Stimulated activated CD8-positive, alpha-beta memory T cell treated with anti-CD3 and anti-CD28 coated beads, Interleukin-12 subunit alpha, Interleukin-12 subunit beta, amount 100 ng/mL, for 1 hour (primary cell): ENCODE results near the gene BEND5.

Source experiments
- DNase-seq: peaks from one replicate; pipeline ENCODE4 v3.0.0-alpha.2; 2020; ENCODE audit warnings: low read depth

The BEND5 gene, protein sequence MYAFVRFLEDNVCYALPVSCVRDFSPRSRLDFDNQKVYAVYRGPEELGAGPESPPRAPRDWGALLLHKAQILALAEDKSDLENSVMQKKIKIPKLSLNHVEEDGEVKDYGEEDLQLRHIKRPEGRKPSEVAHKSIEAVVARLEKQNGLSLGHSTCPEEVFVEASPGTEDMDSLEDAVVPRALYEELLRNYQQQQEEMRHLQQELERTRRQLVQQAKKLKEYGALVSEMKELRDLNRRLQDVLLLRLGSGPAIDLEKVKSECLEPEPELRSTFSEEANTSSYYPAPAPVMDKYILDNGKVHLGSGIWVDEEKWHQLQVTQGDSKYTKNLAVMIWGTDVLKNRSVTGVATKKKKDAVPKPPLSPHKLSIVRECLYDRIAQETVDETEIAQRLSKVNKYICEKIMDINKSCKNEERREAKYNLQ

DNA sequence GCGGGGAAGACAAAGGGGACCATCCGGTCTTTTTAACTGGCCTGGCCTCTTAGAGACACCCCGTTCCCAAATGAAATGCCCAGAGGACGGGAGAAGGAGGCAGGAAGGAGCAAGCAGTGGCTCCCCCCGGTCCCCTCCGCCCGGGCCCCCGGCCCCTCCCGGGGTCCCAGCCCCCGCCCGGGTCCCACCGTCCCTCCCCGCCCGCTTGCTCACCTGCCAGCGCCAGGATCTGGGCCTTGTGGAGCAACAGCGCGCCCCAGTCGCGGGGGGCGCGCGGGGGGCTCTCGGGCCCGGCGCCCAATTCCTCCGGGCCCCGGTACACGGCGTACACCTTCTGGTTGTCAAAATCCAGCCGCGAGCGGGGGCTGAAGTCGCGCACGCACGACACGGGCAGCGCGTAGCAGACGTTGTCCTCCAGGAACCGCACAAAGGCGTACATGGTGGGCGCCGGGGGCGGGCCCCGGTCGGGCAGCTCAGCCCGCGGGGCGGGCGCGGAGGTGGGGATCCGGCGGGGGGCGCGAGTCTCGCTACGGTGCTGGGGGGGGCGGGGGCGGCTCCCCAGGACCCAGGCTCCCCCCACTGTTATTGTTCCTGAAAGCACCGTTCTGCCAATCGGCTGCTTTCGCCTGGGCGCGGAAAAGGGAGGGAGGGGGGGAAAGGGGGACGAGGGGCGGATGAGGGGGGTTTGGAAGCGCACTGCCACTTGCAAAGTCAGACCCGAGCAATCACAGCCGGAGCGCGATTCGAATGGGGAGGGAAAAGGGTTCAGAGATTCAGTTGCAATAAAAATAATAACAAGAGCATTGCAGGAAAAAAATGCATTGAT, at the start of gene BEND5:
Gene BEND5 (minus strand): TSS at position 499 of the 826 bp plus-strand sequence. CDS start 60 bp downstream, at position 439.
- DNase-seq = peak; percentile 30

DNA sequence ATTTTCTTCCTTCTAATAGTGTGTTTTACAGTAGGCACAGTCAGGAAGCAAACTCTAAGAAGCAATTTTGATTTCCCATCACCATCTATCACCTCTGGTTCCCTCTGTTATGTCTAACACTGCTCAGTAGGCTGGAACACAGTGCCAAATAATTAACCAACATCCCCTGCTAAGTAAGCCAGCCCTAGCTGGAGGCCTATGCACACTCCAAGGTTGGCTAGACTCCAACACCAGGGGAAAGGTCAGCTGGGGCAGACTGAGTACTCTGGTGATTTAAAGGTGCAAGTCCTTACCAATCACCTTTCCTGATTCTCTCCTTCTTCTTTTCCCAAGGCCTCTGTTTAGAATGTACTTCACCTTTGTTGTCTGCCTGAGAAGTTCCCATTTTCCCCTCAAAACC, 46.5 kb upstream of the BEND5 start:
- DNase-seq = no peak

DNA sequence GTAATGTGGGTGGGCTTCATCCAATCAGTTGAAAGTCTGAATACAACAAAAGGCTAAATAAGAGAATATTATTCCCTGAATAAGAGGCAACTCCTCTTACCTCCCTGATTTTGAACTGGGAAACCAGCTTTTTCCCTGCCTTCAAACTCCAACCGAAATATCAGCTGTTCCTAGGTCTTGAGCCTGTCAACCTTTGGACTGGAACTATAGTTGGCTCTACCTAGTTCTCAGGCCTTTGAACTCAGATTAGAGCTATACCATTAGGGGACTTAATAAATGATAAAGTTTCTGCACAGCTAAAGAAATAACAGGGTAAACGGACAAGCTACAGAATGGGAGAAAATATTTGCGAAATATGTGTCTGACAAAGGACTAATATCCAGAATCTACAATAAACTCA, 43.8 kb upstream of the BEND5 start:
- DNase-seq = no peak

DNA sequence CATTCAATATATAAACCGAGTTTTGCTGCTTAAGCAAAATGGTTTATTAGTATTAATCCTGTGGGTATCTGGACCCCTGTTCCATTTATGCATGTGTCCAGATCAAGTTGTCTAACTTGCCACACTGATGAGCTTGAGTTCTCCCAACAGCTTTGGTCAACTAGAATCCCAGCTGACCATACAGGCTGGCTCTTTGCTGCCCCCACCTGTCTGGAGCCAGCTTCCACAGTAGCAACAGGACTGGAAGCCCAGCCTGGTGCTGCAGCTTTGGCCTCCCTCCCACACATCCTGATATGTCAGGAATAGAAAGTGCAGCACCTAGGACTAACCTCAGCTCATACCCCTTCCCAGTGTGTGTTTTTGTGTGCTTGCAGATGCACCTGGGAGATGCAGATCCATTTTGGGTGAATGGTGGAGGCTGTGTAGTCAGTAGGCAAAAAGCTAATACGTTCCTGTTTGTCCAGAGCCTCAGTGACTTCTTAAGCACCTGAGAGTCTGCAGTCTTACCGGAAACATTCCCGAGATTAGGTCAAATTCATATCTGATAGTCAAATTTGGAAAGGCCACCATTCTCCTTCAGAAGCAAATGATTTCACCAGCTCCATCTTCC, 40.9 kb upstream of the BEND5 start:
- no peak for DNase-seq

DNA sequence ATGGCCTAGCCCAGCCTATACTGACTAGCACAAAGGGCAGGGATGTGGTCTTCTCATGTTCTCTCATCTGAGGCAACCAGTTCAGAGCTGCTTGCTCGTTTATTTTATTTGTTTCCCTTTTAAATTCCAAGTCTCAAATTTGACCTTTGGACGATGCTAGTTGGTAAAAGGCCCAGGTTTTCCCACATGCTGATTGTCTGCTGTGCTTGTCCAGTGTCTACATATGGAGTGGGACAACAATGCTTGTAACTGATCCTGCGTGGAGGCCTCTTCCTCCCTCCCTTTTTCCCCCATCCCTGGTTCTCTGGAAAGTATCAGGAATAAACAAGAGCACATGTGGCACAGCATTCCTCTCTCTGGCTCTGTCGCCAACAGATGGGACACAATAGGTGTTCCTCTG, 34.0 kb upstream of the BEND5 start:
- DNase-seq = no peak

DNA sequence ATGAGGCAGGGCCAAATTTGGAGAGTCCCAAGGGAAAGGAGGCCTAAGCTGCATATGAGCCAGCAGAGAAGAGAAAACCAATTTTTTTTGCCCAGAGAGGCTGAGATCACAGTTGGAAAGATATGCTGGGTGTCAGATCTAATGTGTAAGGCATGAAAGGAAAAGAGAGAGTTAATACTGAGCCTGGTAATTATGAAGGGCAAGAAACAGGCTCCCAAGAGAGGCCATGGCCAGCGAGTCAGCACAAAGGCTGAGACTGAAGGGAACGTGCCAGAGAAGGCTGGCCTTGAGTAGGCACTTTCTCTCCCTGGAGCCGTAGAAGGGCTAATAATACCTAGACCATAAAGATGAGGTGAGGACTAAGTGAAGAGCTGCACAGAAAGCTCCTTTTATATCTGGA, 31.8 kb upstream of the BEND5 start:
- DNase-seq = no peak

DNA sequence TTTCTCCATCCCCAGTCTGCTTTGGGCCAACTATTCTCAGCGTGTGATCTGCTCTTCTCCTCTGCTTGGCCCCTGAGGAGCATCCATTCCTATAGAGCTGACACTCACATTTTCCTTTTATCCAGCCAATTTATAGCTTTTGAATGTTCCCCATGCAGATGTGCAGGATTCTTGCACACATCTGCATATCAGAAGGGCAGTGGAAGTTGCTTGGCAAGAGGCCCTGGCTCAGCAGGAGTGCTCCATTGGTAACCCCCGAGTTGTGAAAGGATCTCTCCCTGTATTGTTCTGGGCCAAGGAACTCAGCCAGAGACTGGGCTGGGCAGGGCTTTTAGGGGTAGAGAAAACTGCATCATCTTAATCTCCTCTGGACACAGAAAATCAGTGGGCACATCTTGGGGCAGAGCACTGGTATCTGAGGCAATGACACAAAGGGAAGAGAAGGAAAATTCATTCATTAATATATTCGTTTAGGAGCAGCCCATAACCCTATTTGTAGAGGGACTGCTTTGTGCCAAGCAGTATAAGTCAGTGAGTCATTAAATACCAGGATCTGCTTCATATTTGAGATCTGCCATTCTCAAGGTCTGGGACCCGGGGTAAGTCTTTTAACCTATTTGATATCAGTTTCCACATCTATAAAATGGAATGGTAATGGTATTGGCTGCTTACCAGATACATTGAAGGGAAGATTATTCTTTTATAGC, 31.0 kb upstream of the BEND5 start:
- no peak for DNase-seq

DNA sequence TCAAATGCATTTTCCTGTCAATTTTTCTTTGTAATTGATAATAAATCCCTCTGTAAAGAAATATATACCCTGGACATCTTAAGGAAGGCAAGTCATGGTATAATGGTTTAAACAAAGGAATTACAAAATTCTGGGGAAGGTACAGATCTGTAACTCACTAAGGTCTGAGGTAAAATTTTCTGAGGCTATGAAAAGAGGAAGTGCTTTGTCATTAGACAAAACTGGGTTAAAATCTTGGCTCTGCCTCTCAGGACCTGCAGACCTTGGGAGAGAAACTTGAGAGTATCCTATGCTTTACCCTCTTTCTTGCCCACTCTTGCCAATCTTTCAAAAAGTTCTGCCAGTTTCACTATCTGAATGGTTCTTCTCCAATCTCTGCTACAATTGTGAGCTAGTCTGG, 26.8 kb upstream of the BEND5 start:
- no peak for DNase-seq

DNA sequence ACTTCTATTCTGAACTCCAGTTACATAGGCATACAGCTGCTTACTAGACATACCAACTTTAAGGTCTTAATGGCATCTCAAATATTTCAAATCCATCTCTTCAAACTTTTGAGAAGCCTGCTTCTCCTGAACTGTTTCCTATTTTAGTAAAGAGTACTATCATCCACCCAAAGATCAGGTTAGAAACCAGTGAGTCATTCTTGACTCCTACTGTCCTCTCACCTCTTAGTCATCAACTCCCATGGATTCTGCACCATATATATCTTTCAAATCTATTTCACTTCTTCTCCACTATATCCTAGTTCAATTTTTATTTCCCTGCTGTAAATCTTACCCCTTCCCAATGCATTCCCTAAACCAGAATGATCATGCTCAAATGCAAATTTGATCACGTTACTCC, 18.1 kb upstream of the BEND5 start:
- no peak for DNase-seq

DNA sequence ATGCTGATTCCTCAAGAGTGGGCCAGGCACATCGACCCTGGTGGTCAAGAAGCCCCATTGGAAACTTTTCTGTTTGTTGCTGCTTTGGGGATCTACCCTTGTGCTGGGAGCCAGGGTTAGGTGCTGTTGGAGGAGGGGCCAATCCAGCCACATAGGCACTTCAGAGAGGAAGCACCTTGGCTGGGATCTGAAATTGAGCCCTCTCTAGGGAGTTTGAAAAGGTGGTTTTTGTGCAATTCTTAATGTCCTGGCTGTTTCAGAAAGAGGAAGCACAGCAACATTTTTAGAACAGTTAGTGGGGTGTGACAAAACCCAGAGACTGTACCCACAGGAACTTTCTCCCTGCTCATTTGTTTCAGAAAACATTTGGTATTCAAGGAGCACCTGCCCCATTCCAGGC, 17.2 kb upstream of the BEND5 start:
- DNase-seq = no peak

DNA sequence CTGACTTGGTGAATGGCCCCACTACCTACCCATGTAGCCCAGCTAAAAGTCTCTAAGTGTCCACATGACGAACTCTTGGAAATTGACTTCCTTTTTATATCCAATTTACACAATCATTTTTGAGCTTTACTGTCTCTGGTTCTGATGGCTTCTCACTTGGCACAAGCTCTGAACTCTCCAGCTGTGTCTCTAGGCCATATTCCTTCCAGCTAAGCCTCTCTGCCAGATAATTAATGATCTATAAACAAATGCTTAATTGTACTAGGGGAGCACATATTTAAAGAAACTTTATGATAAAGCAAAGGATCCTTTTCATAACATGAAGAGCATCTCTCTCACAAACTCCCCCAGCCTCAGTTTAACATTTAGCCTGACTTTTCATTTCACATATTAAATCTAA, 16.3 kb upstream of the BEND5 start:
- DNase-seq = no peak

DNA sequence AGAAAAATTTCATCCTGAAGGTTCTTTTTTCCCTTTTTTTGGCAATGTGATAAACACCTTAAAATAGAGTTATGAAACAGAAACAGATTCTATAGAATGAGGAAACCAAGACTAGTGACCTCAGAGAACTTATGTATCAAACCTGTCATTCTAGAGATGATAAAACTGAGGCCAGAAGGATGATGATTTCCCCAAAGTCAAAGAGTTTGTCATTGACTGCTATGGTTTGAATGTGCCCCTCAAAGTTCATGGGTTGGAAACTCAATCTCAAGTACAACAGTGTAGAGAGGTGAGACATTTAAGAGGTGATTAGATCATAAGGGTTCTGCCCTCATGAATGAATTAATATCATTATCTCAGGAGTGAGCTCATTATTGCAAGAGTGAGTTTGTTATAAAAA, 13.7 kb upstream of the BEND5 start:
- no peak for DNase-seq

DNA sequence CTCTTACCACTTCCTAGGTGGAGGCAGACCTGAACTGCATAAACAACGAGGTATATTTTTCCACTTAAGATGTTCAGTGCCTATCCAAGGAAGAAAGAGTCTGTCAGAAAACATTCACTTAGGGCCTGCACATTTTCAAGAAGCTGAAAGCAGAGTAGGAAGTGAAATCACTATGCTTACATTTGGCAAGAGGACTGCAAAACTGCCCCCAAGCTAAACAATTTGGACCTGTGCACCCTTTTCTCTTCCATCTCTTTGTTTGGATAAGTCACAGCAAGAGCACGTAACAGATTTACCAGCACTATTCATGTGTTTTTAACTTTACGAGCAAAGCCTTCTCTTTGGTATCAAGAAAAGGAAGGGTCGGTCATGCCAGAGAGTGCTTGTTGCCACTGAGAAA, 13.2 kb upstream of the BEND5 start:
- no peak for DNase-seq

DNA sequence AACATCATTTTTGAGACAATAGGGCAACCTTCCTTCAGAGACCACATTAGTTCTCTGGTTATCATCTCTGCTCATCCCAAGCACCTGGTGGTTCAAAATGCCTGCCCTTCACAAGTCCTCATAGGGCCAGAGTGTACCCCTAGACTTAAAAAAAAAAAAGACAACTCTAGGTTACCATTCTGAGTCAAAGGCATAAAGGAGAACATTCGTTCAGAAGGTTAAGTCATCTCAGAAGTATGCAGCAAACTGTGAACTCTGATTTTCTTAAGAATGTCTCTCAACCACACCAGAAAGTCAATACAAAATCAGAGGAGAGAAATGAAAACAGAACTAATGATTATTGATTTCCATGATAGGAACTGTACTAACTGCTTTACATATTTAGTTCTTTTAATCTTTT, 9.2 kb upstream of the BEND5 start:
- no peak for DNase-seq

DNA sequence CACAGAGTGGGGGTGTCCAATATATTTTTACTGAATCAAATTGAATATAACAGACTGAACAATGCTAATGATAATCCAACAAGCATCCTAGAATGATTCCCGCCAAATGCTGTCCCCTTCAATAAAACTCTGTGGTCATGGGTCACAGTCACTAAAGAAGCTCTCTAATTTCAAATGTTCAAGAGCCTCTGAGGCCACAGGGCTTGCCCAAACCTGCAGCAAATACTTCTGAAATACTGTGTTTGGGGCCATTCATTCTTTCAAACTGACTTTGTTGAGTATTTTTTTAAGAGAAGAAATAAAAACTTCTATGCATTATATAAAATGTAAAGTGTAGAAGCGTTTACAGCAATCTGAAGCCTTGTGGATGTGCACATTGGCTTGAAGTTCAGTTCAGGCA, 7.6 kb upstream of the BEND5 start:
- no peak for DNase-seq

DNA sequence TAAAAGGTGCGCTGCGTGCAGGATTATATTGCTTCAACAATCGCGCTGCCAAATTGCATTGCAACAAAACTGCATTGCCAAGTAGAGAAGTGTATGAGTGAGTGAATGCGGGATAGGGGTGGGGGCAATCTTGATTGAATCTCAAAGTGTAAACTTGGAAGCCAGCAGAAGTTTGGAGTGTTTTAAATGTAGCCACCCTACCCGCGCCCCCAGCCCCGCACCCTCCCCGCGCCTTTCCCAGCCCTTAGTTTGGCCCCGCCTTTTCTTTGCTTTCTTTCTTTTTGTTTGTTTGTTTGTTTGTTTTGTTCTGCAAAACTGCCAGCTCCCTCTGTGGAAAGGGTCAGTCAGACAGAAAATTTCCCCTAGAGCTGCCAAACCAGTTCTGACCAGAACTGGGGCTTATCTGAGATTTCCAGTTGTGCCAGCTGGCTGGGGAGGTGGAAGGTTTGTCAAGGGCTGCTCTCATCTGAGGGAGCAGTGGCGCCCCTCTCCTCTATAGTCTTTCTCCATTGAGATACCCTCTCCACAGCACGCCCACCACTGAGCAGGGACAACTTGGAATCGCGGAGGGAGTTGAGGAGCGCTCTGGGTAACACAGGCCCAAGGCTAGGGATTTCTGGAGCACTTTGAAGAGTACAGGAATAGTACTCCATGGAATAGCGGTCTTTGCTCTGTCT, 666 bp upstream of the BEND5 start:
- DNase-seq = no peak

DNA sequence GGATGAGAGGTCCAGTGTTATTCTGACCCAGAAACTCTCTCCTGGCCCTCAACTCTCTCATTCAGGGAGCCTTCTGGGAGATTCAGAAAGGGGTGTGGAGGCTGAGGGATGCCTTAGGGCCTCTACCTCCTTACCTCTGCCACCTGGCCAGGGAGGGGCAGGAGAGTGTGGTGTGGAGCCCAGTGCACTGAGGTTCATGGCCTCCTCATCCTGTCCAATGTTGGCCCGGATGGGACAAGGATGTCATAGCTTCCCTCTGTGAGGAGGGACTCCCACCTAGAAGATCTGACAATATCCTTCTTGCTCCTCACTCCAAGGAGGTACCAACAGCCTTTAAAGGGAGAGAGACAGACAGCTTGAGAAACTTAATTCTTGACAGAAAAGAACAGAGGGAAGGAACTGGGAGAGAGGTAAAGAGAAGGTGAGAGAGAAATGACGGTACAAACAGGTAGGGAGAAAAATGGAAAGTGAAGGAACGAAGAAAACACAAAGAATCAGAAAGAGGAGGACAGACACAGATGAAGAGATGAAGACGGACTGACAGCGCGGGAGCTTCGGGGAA, 779 bp downstream of the BEND5 start:
- DNase-seq = no peak

DNA sequence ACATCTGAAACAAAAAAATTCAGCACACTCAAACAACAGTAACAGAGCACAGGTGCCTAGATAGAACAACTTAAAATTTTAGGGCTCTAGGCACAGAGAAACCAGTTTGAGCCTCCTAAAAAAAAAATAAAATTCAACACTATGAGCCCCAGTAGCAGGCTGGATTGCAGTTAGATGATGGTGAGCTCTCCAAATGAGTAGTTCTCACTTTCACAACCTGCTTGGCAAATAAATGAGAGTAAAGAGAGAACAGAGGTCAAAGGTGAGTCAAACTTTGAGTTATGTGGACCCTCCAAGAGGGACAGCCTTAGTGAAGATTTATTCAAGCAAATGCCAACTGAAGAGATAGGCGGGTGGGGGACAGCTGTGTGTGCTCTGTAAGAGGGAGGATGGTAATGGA, 3.6 kb downstream of the BEND5 start:
- no peak for DNase-seq

DNA sequence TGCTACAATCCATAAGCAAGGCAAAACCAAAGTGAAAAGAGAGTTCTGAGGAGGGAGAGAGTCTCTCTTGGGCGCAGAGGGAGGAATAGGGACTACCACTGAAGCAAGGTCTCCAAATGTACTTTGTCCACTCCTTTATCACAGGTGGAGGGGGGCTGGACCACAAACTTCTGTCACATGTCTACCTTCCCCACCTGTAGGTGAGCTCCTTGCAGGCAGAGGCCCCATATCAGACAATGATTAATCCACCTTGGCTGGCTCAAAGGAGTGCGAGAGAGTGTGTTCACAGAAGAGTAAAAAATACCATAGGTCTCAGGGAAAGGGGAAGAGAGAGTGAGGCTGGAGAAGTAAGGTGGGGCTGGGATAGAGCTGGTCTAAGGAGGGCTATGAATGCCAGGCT, 4.5 kb downstream of the BEND5 start:
- no peak for DNase-seq

DNA sequence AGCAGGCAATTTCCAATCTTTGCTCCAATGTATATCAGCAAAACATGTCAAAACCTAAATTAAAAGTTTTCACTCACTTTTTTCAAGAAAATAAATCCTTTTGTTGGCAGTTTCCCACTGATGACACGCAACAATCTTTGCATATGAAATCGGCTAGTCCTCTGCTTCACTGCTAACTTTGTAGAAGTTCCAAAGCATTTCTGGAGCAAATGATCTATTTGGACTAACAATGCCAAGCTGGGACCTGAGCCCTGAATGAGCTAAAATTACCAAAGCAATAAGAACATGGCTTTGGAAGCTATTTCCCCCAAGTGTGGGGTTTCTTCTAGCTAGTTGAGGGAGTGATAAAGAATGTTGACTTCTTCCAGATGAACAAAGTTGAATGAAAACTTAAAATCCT, 5.1 kb downstream of the BEND5 start:
- DNase-seq = no peak

DNA sequence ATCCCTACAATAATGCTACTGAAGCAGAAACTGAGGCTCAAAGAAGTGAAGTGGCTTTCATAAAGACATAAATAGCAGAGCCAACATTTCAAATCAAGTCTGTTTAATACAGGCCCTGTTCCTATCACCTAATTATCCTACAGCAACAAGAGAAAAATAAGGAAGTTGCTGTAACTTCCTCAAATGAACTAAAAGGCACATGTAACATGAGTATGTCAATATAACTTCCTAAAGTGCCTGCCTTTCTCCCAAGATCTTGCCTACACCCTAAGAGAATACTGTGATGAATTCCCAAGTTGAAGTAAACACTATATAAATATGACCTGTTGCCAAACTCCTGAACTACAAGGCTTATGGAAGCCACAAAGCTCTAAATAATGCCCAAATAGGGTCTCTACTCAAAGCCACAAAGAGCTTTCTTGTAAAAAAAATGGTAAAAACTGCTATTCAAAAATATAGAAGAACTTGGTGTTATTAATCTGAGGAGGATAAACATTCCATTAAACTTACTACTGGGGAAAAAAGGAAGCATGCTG, 8.6 kb downstream of the BEND5 start:
- no peak for DNase-seq
